IMR-90 (cell line): ENCODE measurements around the gene FGF3. TPM values are rescaled to one million over a fixed set of nuclear protein-coding genes. Genes with fewer than 3 reads are reported as not detected.

Source experiments
- ATAC-seq: fragments of 200-7000 bp; cut with Tn5 transposase; 2 replicates; pipeline ENCODE4 v1.9.1; 2020; ENCODE audit warnings: low read depth, mild to moderate bottlenecking, moderate library complexity
- BruUV-seq: library from RNA; stranded (reverse); fragments of 400-500 nt; replicated peaks from 2 replicates; lab custom pipeline; 2021; lab: Mats Ljungman, UMichigan
- CTCF ChIA-PET: fragments of 300-600 bp; formaldehyde crosslinking; extraction: SDS; loops from one replicate; lab custom pipeline; 2021; ENCODE audit warnings: antibody characterized with exemption; lab: Yijun Ruan, JAX
- POLR2A ChIA-PET: fragments of 300-600 bp; sonication (Branson Sonifier 250); formaldehyde crosslinking; loops from one replicate; lab custom pipeline; 2022; ENCODE audit warnings: antibody characterized with exemption; ENCODE audit not compliant: unreplicated experiment; lab: Charles Lee
- DNase-seq: peaks from one replicate; pipeline ENCODE4 v3.0.0; 2013
- H2AFZ ChIP-seq: replicated peaks from 2 replicates; pipeline ENCODE3; 2013; ENCODE audit warnings: low read length, mild to moderate bottlenecking; ENCODE audit not compliant: poor library complexity
- H2AK5ac ChIP-seq: 2 replicates; pipeline ENCODE4 v1.6.1; 2013; ENCODE audit warnings: low read depth, low read length, inconsistent platforms
- H2AK9ac ChIP-seq: replicated peaks from 2 replicates; pipeline ENCODE3; 2013; ENCODE audit warnings: mild to moderate bottlenecking, low read depth, low read length, moderate library complexity; ENCODE audit not compliant: poor library complexity
- H2BK120ac ChIP-seq: 2 replicates; pipeline ENCODE4 v1.6.1; 2013; ENCODE audit warnings: low read depth, low read length, inconsistent platforms
- H2BK15ac ChIP-seq: 3 replicates; pipeline ENCODE4 v1.6.1; 2013; ENCODE audit warnings: low read depth, low read length, inconsistent platforms
- H2BK20ac ChIP-seq: 2 replicates; pipeline ENCODE4 v1.6.1; 2013; ENCODE audit warnings: low read depth, mild to moderate bottlenecking, inconsistent platforms, low read length, moderate library complexity
- H2BK5ac ChIP-seq: 2 replicates; pipeline ENCODE4 v1.6.1; 2013; ENCODE audit warnings: mild to moderate bottlenecking, low read depth, low read length, inconsistent platforms; ENCODE audit not compliant: poor library complexity, severe bottlenecking
- H3K14ac ChIP-seq: replicated peaks from 2 replicates; pipeline ENCODE4 v1.6.1; 2013; ENCODE audit warnings: low read depth, low read length, inconsistent platforms
- H3K18ac ChIP-seq: 2 replicates; pipeline ENCODE4 v1.6.1; 2013; ENCODE audit warnings: low read depth, low read length, control low read depth
- H3K23ac ChIP-seq: 2 replicates; pipeline ENCODE4 v1.6.1; 2013; ENCODE audit warnings: low read depth, low read length, inconsistent platforms
- H3K27ac ChIP-seq: 2 replicates; pipeline ENCODE4 v1.5.1; 2013; ENCODE audit warnings: mild to moderate bottlenecking, control low read depth, low read length; ENCODE audit not compliant: insufficient read depth
- H3K27me3 ChIP-seq: 2 replicates; pipeline ENCODE4 v1.6.1; 2013; ENCODE audit warnings: low read length; ENCODE audit not compliant: control insufficient read depth, insufficient read depth
- H3K36me3 ChIP-seq: 2 replicates; pipeline ENCODE4 v1.6.1; 2013; ENCODE audit warnings: low read length, mixed read lengths; ENCODE audit not compliant: control insufficient read depth, insufficient read depth
- H3K4ac ChIP-seq: 2 replicates; pipeline ENCODE4 v1.6.1; 2013; ENCODE audit warnings: low read depth, low read length, inconsistent platforms
- H3K4me1 ChIP-seq: 2 replicates; pipeline ENCODE4 v1.6.1; 2013; ENCODE audit warnings: low read length, mixed read lengths; ENCODE audit not compliant: control insufficient read depth, insufficient read depth
- H3K4me2 ChIP-seq: 2 replicates; pipeline ENCODE4 v1.6.1; 2013; ENCODE audit warnings: low read depth, mild to moderate bottlenecking, control low read depth, low read length, moderate library complexity
- H3K4me3 ChIP-seq: 2 replicates; pipeline ENCODE4 v1.5.1; 2013; ENCODE audit warnings: low read depth, mild to moderate bottlenecking, control low read depth, low read length, moderate library complexity; ENCODE audit not compliant: insufficient read depth
- H3K56ac ChIP-seq: 2 replicates; pipeline ENCODE4 v1.6.1; 2013; ENCODE audit warnings: low read length, inconsistent platforms; ENCODE audit not compliant: insufficient read depth; ENCODE audit errors: extremely low read depth
- H3K79me1 ChIP-seq, 2 experiments: 2 replicates each; pipeline ENCODE4 v1.6.1; 2013; ENCODE audit warnings: low read length in 2 of 2, inconsistent platforms in 1 of 2, low read depth in 1 of 2
- H3K9ac ChIP-seq: 2 replicates; pipeline ENCODE4 v1.6.1; 2013; ENCODE audit warnings: low read depth, low read length, control low read depth
- H3K9me1 ChIP-seq: 2 replicates; pipeline ENCODE4 v1.6.1; 2013; ENCODE audit warnings: low read length, inconsistent platforms; ENCODE audit not compliant: insufficient read depth
- H3K9me3 ChIP-seq: 2 replicates; pipeline ENCODE4 v1.6.1; 2013; ENCODE audit warnings: low read length; ENCODE audit not compliant: control insufficient read depth, insufficient read depth
- H4K20me1 ChIP-seq: 2 replicates; pipeline ENCODE4 v1.6.1; 2013; ENCODE audit warnings: low read length, inconsistent platforms; ENCODE audit not compliant: insufficient read depth
- H4K5ac ChIP-seq: 2 replicates; pipeline ENCODE4 v1.6.1; 2013; ENCODE audit warnings: mild to moderate bottlenecking, low read depth, low read length, control low read depth
- H4K8ac ChIP-seq, 2 experiments: 2 replicates each; pipeline ENCODE4 v1.6.1; 2013; ENCODE audit warnings: low read depth in 2 of 2, low read length in 2 of 2, control low read depth in 1 of 2, inconsistent platforms in 1 of 2
- H4K91ac ChIP-seq: 2 replicates; pipeline ENCODE4 v1.6.1; 2013; ENCODE audit warnings: low read depth, low read length, inconsistent platforms; ENCODE audit not compliant: insufficient read depth
- BHLHE40 ChIP-seq: fragments of 150-350 bp; IDR thresholded peaks from 2 replicates; pipeline ENCODE4 v1.6.1; 2016; ENCODE audit warnings: mild to moderate bottlenecking, low read depth, low read length
- CEBPB ChIP-seq: IDR thresholded peaks from 2 replicates; pipeline ENCODE4 v1.6.1; 2012; ENCODE audit warnings: low read depth, low read length, improper control_type of control experiment
- CHD1 ChIP-seq: IDR thresholded peaks from 2 replicates; pipeline ENCODE4 v1.6.1; 2012; ENCODE audit warnings: low read depth, low read length, improper control_type of control experiment
- CTCF ChIP-seq: conservative IDR thresholded peaks from 2 replicates; pipeline ENCODE4 v1.5.1; 2012; ENCODE audit warnings: mild to moderate bottlenecking, low read depth, low read length, improper control_type of control experiment
- ELK1 ChIP-seq: fragments of 150-350 bp; IDR thresholded peaks from 2 replicates; pipeline ENCODE4 v1.6.1; 2016; ENCODE audit warnings: low read depth, mild to moderate bottlenecking, low read length, moderate library complexity, borderline replicate concordance
- FOS ChIP-seq: fragments of 150-350 bp; IDR thresholded peaks from 2 replicates; pipeline ENCODE4 v1.6.1; 2016; ENCODE audit warnings: low read depth, low read length
- MAFK ChIP-seq: IDR thresholded peaks from 2 replicates; pipeline ENCODE4 v1.6.1; 2012; ENCODE audit warnings: low read depth, low read length, improper control_type of control experiment
- MAZ ChIP-seq: IDR thresholded peaks from 2 replicates; pipeline ENCODE4 v1.6.1; 2012; ENCODE audit warnings: low read depth, mild to moderate bottlenecking, low read length, improper control_type of control experiment, moderate library complexity, borderline replicate concordance
- MXI1 ChIP-seq: IDR thresholded peaks from 2 replicates; pipeline ENCODE4 v1.6.1; 2012; ENCODE audit warnings: low read depth, mild to moderate bottlenecking, low read length, moderate library complexity, borderline replicate concordance
- NFE2L2 ChIP-seq: fragments of 150-350 bp; IDR thresholded peaks from 2 replicates; pipeline ENCODE4 v1.6.1; 2016; ENCODE audit warnings: low read depth, mild to moderate bottlenecking, low read length
- POLR2A ChIP-seq: IDR thresholded peaks from 2 replicates; pipeline ENCODE4 v1.6.1; 2012; ENCODE audit warnings: mild to moderate bottlenecking, low read depth, low read length
- RAD21 ChIP-seq: IDR thresholded peaks from 2 replicates; pipeline ENCODE4 v1.6.1; 2012; ENCODE audit warnings: low read length, improper control_type of control experiment
- RCOR1 ChIP-seq: IDR thresholded peaks from 2 replicates; pipeline ENCODE4 v1.6.1; 2012; ENCODE audit warnings: mild to moderate bottlenecking, low read length, improper control_type of control experiment; ENCODE audit not compliant: insufficient replicate concordance
- RFX5 ChIP-seq: IDR thresholded peaks from 2 replicates; pipeline ENCODE4 v1.8.0; 2012; ENCODE audit warnings: low read depth, mild to moderate bottlenecking, low read length, moderate library complexity
- SMC3 ChIP-seq: fragments of 150-350 bp; IDR thresholded peaks from 2 replicates; pipeline ENCODE4 v1.6.1; 2016; ENCODE audit warnings: low read depth, mild to moderate bottlenecking, antibody characterized with exemption, low read length, moderate library complexity
- USF2 ChIP-seq: fragments of 150-350 bp; IDR thresholded peaks from 2 replicates; pipeline ENCODE4 v1.6.1; 2017; ENCODE audit warnings: mild to moderate bottlenecking, antibody characterized with exemption, low read length, low read depth
- WGBS, 2 experiments: methylation state at CpG; one replicate each; pipeline versions ENCODE4 v1.1.5 to v1.1.7; 2013; ENCODE audit warnings: missing lambda C conversion rate in 2 of 2; ENCODE audit not compliant: insufficient read length in 1 of 2; ENCODE audit errors: extremely low coverage in 2 of 2; 5-methylcytosine and 5-hydroxymethylcytosine counted together
- dilution Hi-C: fragments of 300-500 bp; cut with HindIII; formaldehyde crosslinking; loops from one replicate; pipeline ENCODE4 v1.14.3; 2018; ENCODE audit warnings: low sequenced_read_pairs; ENCODE audit not compliant: unreplicated experiment
- in situ Hi-C: fragments of 300-500 bp; cut with MboI; formaldehyde crosslinking; loops from 3 replicates; pipeline ENCODE4 v1.14.3; 2019; ENCODE audit warnings: low sequenced_read_pairs, inconsistent platforms, mixed read lengths
- intact Hi-C: fragments of 100-400 bp; cut with micrococcal nuclease; formaldehyde crosslinking; loops from 2 replicates; pipeline ENCODE4 v1.10.0; 2022
- polyA plus RNA-seq, 3 experiments: library from polyadenylated mRNA; depleted of rRNA; stranded (reverse); fragments of >200 nt; gene quantifications; 2 replicates each; pipeline ENCODE4 v1.2.3, GENCODE V29; 2012; ENCODE audit warnings: low replicate concordance in 1 of 3
- total RNA-seq: library from RNA; depleted of rRNA; stranded (reverse); fragments of >200 nt; gene quantifications from 2 replicates; pipeline ENCODE4 v1.2.3, GENCODE V29; 2012

FGF3 gene
- total and polyA plus RNA-seq, 2 of the 4 experiments (the other 2 are of a cell fraction): not detected

GRCh38 chr11:69765498-69765995 is 53.7 kb downstream of the FGF3 start:
- no peak overlapping the region for H3K56ac ChIP-seq
- H3K4ac ChIP-seq: no peak overlapping the region
- POLR2A ChIA-PET: no interaction called here
- H4K5ac ChIP-seq: no peak overlapping the region
- H3K4me3 ChIP-seq: no peak overlapping the region
- no peak overlapping the region for H3K23ac ChIP-seq
- H3K27me3 ChIP-seq: peaks cover 61% of the 10 kb centered on the region
- no peak overlapping the region for H3K18ac ChIP-seq
- no peaks in the 10 kb centered on the region for H4K20me1 ChIP-seq
- H3K9me3 ChIP-seq: peaks cover 17% of the 10 kb centered on the region
- no peak overlapping the region for H4K91ac ChIP-seq
- CTCF ChIA-PET: interaction anchor here (0.6 kb wide), 1 partner anchor 47 kb away, joined by 3 read pairs; no protein-coding TSS in a partner anchor
- no peak overlapping the region for H3K4me2 ChIP-seq
- no peaks in the 10 kb centered on the region for H3K4me1 ChIP-seq
- WGBS, 2 experiments: no CpG with 5 or more reads among the region's 10 CpGs
- no peak overlapping the region for H2BK120ac ChIP-seq
- H4K8ac ChIP-seq: no peak overlapping the region
- H3K27ac ChIP-seq: no peak overlapping the region
- no peak overlapping the region for H2AK5ac ChIP-seq
- no peaks in the 10 kb centered on the region for H3K9me1 ChIP-seq
- BruUV-seq: no TSS peak
- no peak overlapping the region for H2BK5ac ChIP-seq
- dilution Hi-C loops: no loop called here
- in situ Hi-C loops: no loop called here
- DNase-seq: no peak
- TF ChIP-seq SMC3 (no peak), RCOR1 (no peak), ELK1 (no peak), FOS (no peak), CTCF (no peak), USF2 (no peak), MXI1 (no peak), CEBPB (no peak), BHLHE40 (no peak), RAD21 (no peak), NFE2L2 (no peak), MAZ (no peak), POLR2A (no peak), RFX5 (no peak), CHD1 (no peak), MAFK (no peak)
- H3K9ac ChIP-seq: no peak overlapping the region
- H3K14ac ChIP-seq: no peak overlapping the region
- no peaks in the 10 kb centered on the region for H3K36me3 ChIP-seq
- H2AK9ac ChIP-seq: no peak overlapping the region
- intact Hi-C loops: no loop called here
- no peaks in the 10 kb centered on the region for H3K79me1 ChIP-seq
- no peak overlapping the region for H2AFZ ChIP-seq
- ATAC-seq: no peak
- no peak overlapping the region for H2BK20ac ChIP-seq
- no peak overlapping the region for H2BK15ac ChIP-seq
